Astrocyte of the cerebellum (primary cell): ENCODE data around the gene FAM193A.
"Not testable (repeated sequence)": the region's sequence is repeated elsewhere in the genome, so short reads cannot be mapped to it uniquely, and the experiment has no call there.

Experiments
- DNase-seq: peaks from one replicate; pipeline ENCODE4 v3.0.0-alpha.2; 2011; ENCODE audit warnings: low read depth
- H3K4me3 ChIP-seq: 2 replicates; pipeline ENCODE4 v1.5.1; 2011; ENCODE audit warnings: mild to moderate bottlenecking, low read depth, low read length, moderate library complexity
- CTCF ChIP-seq: IDR thresholded peaks from 2 replicates; pipeline ENCODE4 v1.5.1; 2012; ENCODE audit warnings: low read length, low read depth, moderate library complexity, mild to moderate bottlenecking; ENCODE audit errors: missing control alignments
- in situ Hi-C: cut with HindIII; loops from 2 replicates; pipeline ENCODE4 v1.10.0; 2017; ENCODE audit warnings: low sequenced_read_pairs

The FAM193A gene

GRCh38 chr4:2537011-2537830 lies 774 bp downstream of the FAM193A start:
- in situ Hi-C loops = no loop called here
- H3K4me3 ChIP-seq = peak overlapping the region; percentile 82
- no peak for TF ChIP-seq CTCF
- no peak for DNase-seq

GRCh38 chr4:2543580-2544191 lies 7.2 kb downstream of the FAM193A start:
- in situ Hi-C loops, DNase-seq, H3K4me3 ChIP-seq: not testable (repeated sequence)

- TF ChIP-seq CTCF = no peak
- DNase-seq = no peak
- in situ Hi-C loops = no loop called here
- H3K4me3 ChIP-seq = no peak overlapping the region
These were observed 9.0 kb downstream of the FAM193A start for GRCh38 chr4:2545321-2546013.

- in situ Hi-C loops = no loop called here
- H3K4me3 ChIP-seq = no peak overlapping the region
- TF ChIP-seq CTCF = no peak
- no peak for DNase-seq
These were observed 9.9 kb downstream of the FAM193A start for GRCh38 chr4:2546286-2546823.

- in situ Hi-C loops, H3K4me3 ChIP-seq, DNase-seq: not testable (repeated sequence)
These were observed 10.7 kb downstream of the FAM193A start for GRCh38 chr4:2546961-2547691.

- H3K4me3 ChIP-seq = no peak overlapping the region
- in situ Hi-C loops = no loop called here
- TF ChIP-seq CTCF = no peak
- no peak for DNase-seq
These were observed 14.7 kb downstream of the FAM193A start for GRCh38 chr4:2551118-2551517.

- H3K4me3 ChIP-seq = no peak overlapping the region
- in situ Hi-C loops = no loop called here
- TF ChIP-seq CTCF = no peak
- DNase-seq = no peak
These were observed 16.4 kb downstream of the FAM193A start for GRCh38 chr4:2552806-2553205.
